Measurements from ENCODE around the gene ZCCHC24.

- no peak for TF ChIP-seq CTCF (IDR thresholded peaks at IDR 0.05; ENCODE audit: low read depth, low read length, poor library complexity, severe bottlenecking)
- TF ChIP-seq EZH2phosphoT487 (IDR thresholded peaks at IDR 0.05; ENCODE audit: borderline replicate concordance, low read length), result no peak
Measured at GRCh38 chr10:79465341-79465740, 19.9 kb upstream of the ZCCHC24 start.

All from DOHH2 (cell line).